T-helper 1 cell (primary cell): ENCODE data around the gene ANKS3.

Experiments used
- DNase-seq, 5 donors: peaks; one replicate each; pipeline ENCODE4 v3.0.0-alpha.2; 2012 to 2020

Gene ANKS3

DNA sequence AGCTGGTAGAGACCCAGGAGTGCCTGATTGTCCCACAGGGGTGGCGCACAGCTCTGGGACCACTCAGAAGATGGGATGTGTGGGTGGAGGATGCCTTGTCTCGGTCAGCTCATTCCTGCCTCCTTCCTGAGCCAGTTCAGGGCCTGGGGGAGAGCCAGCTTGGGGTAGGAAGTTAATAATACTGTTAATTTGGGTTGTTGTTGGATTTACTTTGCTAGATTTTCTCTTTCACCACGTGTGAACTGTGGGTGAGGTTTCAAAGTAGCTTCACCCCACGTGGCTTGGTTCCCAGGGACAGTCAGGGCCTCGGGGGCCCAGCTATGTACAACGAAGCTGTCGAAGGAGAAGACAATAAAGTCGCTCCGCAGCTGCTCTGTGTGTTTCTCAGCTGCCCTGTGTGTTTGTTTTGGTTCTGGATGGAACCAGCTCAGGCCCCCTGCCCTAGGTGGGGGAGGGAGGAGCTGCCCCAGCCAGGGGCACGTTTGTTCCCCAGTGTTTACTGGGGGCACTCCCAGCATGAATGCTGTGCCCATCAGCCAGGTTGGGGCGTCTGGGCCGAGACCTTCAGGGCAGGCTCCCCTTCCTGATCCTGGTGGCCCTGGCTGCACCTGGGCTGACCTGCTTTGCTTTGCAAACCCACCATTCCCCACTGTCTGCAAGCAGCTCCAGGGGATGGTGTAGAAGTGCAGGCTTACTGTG is 38.4 kb downstream of the ANKS3 start:
- DNase-seq, result no peak

DNA sequence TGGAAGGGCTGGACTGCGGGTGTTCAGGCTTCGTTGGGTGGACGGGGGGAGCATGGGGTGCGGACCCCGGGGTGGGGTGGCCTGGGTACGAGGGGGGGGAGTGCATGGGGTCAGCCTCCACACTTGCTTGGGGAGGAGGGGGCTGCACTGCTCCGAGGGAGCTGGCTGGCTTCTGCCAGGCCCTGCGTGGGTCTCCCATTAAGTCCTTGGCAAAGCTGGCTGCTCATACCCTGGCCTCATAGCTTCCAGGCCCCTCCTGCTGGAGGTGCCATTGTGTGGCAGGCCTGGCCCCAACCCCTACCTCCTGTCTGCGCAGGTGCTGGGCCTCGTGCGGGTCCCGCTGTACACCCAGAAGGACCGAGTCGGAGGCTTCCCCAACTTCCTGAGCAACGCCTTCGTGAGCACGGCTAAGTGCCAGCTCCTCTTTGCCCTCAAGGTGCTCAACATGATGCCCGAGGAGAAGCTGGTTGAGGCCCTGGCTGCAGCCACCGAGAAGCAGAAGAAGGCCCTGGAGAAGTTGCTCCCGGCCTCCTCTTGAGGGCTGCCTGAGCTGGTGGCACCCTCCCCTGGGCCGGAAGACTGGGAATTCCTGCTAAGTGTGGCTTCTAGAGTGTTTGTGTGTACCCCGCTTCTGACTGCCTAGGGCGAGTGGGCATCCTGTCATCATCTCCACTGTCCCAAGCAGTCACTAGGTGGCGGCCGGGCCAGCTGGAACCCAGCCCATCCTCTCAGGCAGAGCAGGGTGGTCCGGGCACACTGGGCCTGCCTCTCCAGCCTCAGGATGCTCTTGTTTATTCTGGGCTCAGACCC is 39.2 kb downstream of the ANKS3 start:
- DNase-seq, result no peak

GRCh38 chr16:4693956-4694641 is 40.0 kb downstream of the ANKS3 start:
- DNase-seq, result peak; percentile 23 to 60 (median 37)

DNA sequence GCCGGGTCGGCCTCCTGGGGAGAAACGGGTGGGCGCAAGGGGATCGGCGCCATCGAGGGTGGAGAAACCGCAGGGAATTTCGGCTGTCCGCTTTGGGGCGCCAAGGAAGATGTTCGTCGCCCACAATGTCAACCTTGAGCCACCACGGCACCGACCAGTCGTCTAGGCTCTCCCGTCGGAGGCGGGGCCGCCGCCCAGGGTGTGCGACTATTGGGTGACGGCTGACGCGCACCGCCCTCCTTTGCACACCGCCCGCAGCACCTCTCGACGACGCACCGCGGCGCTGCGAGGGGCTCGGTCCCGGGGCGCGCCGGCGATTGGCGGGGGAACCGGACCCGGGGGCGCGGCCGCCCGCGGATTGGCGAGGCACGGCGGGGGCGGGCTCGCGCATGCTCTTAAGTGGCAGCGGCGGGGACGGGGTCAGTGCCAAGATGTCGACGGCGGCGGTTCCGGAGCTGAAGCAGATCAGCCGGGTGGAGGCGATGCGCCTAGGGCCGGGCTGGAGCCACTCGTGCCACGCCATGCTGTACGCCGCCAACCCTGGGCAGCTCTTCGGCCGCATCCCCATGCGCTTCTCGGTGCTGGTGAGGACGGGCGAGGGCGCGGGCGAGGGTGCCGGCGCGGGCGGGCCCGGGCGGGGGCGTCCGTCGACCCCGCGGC is 40.6 kb downstream of the ANKS3 start, which contains the start of gene NUDT16L1:
TSS of gene NUDT16L1 (plus strand) at position 267 of the 660 bp plus-strand sequence. CDS start at position 432, 165 bp downstream.
- DNase-seq, result peak; percentile 93 to 99 (median 95)

DNA sequence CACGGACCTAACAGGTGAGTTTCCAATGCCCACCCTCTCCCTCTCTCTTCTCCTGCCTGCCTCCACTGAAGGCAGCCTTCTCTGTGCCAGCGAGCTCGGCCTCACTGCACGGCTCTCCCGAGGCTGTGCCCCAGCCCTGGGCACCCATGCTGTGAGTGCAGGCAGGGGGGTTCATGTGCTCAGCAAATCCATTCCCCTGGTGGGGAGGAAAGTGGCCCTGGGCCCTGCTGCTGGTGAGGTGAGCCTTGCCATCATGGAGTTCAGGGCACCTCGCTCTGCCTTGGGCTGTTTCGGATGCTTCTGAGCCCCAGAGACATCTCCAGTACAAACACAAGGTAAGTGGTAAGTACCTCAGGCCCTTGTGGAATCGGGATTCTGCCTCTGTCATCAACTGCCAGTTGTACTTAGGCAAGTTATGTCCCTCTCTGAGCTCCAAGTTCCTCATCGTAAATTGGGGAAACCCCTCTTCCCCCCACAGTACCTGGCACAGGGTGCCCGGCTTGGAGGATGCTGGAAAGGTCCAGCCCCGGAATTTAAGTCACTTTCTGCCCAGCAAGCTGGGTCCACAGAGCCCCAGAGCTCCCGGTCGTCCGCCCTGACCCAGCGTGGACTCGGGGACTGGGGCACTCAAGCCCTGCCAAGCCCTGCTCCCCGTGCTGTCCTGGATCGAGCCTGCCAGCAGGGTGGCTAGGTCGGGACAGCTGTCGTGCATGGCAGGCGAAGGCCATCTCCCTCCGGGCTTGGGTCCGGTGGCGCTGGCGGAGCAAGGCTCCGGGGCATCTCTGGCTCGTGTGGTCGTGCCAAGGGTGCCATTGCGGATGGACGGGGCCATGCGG is 41.4 kb downstream of the ANKS3 start:
- peak in 1 of 5 donors; percentile 9 for DNase-seq

DNA sequence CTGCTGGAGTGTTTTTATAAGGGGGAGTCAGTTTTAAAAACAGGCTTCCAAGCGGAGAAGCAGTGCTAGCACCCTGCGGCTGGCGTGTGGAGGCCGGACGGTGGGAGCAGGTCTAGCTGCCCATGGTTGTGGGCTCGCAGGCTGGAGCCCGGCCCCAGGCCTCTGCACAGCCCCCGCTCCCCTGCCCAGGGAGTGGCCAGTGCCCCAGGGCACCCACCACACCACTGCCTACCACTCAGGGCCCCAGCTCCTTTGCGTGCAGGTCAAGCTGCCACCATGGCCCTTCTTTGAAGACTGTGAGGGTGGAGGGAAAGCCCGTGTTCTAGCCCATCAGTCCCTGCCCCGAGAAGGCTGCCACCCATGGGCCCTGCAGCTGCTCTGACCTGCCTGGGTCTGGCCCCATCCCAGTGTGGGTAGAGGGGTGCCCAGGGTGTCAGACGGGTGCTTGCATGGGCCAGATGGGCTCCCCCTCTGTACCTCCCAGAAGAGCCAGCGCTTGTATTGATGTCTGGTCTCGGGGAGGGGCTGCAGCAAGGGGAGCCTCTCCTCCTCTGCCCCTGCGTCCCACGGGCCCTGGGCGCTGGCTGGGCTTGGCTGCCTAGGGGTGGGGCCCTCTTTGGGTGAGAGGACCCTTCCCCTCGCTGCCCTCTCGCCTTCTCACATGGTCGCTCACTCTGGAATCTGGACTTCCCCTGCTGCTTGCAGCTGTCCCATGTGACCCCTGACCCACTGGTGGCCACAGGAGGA is 42.2 kb downstream of the ANKS3 start:
- DNase-seq, result peak in 1 of 5 donors; percentile 11

- DNase-seq, result peak in 1 of 5 donors; percentile 7
These were observed 43.0 kb downstream of the ANKS3 start for GRCh38 chr16:4690946-4691665.

GRCh38 chr16:4689864-4690704 is 44.0 kb downstream of the ANKS3 start:
- DNase-seq, result no peak

- no peak for DNase-seq
These were observed 44.9 kb downstream of the ANKS3 start for GRCh38 chr16:4689091-4689671.

DNA sequence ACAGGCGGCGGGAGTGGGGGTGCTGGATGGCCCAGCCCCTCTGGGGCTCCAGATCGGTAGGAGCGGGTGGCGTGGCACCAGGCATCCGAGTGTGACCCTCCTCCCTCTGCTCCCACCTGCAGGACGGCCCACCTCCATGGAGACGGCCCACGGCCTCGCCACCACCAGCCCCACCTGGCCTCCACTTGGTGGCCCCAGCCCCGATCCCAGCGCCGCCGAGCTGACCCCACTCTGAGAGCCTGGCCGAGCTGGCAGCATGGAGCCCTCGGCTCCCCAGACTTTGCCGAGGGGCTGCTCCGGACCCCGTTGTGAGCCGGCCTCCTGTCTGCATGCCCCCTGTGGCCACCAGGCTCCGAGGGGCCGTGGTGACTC is 45.4 kb downstream of the ANKS3 start:
- no peak for DNase-seq

DNA sequence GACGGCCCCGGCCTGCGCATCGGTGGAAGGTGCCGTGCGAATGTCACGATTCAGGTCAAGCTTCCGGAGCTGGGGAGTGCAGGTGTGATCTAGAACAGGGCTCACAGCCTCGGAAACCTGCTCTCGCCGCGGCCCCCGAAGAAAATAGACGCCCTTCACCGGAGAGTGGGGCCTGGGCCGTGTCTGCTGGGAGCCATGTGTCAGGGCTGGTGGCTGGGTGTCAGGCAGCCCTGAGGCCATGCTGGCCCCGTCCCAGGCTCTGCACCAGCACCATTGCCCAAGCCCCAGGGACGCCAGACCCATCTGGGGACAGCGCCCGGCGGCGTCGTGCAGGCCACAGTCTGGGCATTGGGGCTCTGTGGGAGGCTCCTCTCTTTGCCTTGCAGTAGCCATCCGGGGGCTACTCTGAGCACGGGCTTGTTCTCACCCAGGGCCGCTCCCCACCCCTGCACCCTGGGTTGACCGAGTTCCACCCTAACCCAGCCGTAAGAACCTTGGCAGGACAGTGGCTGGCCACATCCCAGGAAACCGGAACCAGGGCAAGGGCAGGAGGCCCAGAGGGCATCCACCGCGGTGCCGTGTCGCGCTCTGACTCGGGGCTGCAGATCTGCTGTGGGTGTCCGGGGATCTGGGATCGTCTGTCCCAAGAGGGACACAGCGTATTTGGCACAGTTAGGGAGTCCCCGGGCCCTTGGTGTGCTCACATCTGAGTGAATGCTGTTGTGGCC is 46.0 kb downstream of the ANKS3 start:
- DNase-seq, result no peak

- DNase-seq, result no peak
These were observed 46.7 kb downstream of the ANKS3 start for GRCh38 chr16:4687416-4687815.

- no peak for DNase-seq
These were observed 47.4 kb downstream of the ANKS3 start for GRCh38 chr16:4686497-4687210.

DNA sequence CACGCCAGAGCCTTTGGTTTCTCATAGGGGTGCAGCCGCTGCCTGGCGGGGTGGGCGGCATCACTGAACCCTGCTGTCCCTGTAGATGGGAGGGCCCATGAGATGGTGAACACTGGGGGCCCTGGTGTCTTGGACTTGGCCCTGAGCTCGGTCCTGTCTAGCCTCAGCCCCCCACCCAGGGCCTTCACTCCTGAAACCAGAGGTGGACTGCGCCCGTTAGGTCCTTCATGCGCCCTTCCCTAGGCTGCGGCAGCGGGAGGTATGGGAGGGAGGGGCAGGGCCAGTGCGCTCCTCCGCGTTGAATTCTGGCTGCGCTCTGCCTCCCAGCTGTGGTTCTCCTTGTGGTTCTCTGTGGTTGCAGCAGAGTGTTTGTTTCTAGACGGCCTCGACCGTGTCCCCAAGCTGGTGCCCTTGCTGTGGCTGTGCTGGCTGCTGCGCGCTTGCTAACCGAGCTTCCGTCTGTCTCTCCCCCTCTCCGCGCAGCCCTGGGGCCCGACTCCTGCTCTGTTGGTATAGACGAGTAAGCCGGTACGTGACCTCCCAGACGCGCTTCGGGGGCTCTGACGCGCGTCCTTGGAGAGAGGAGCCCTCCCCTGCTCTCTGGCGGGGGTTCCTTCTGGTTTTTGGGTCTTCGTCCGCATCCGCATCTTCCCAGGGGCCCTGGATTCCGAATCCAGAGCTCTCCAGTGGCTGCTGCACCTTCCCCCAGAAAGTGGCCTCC is 48.1 kb downstream of the ANKS3 start:
- no peak for DNase-seq

DNA sequence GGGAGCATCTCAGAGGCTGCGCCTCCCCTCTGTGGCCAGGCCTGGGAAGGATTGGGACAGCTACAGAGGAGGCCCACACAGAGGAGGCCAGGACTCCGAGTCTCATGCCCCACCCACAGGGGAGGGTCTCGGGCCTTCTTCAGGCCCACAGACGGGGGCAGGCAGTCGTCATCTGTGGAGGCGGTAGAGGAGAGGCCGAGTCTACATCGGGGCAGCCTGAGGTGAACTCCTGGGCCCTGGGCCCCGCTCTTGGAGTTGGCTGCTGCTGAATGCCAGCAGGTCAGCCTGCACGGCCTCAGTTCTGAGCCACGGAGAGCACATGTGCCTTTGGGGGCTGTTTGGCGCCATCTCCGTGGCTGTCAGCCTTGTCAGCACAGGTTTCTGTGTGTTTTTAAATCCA is 48.8 kb downstream of the ANKS3 start:
- no peak for DNase-seq

DNA sequence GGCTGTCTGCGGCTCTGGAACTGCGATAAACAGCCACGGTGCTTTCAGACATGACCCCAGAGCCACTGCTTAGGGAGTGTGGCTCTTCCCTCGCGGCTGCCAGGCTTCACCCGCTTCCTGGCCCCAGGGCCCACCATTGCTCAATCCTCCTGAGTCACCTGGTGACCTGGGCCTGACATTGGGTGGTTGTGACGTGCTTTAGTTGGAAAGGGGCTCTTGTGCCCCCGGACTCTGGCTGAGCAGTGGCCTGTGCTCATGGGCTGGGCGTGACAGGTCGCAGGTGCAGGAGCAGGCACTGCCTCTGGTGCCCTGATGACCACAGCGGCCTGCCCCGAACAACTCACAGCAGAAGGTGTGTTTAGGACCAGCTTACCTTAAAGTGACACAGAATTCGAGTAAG is 49.3 kb downstream of the ANKS3 start:
- no peak for DNase-seq
